Gastrocnemius medialis (tissue), 4 donors: Measurements from ENCODE around the gene FPGS. TPM values are rescaled to one million over a fixed set of nuclear protein-coding genes. Genes with fewer than 3 reads are reported as not detected.
A peak's percentile ranks its signal among the peaks of the same experiment; 100 is the strongest.

Source experiments
- ATAC-seq, 2 donors: fragments of 150-250 bp; one replicate each; pipeline ENCODE4 v1.9.1; 2016
- DNase-seq, 2 donors: peaks; one replicate each; pipeline ENCODE4 v3.0.0-alpha.2; 2019
- H3K27ac ChIP-seq, 4 donors: fragments of 200-600 bp; sonication (generic); 1 replicate in 1 of 4; 2 replicates in 3 of 4; pipeline ENCODE4 v1.5.1; 2016 to 2018; ENCODE audit warnings: mild to moderate bottlenecking in 2 of 4, moderate library complexity in 1 of 4
- H3K27me3 ChIP-seq, 3 donors: fragments of 200-600 bp; sonication (generic) in 2 of 3; 1 replicate in 1 of 3; 2 replicates in 2 of 3; pipeline versions ENCODE4 v1.5.1 to v1.6.0; 2016 to 2019; ENCODE audit warnings: mild to moderate bottlenecking in 1 of 3, moderate library complexity in 1 of 3
- H3K36me3 ChIP-seq, 2 donors: fragments of 200-600 bp; sonication (generic) in 1 of 2; one replicate each; pipeline ENCODE4 v1.5.1; 2017 to 2018
- H3K4me1 ChIP-seq, 2 donors: fragments of 200-600 bp; sonication (generic) in 1 of 2; one replicate each; pipeline ENCODE4 v1.5.1; 2016 to 2017; ENCODE audit warnings: mild to moderate bottlenecking in 2 of 2
- H3K4me3 ChIP-seq, 4 donors: fragments of 200-600 bp; sonication (generic) in 3 of 4; 1 replicate in 1 of 4; 2 replicates in 3 of 4; pipeline ENCODE4 v1.5.1; 2016 to 2019; ENCODE audit warnings: mild to moderate bottlenecking in 2 of 4
- H3K9me3 ChIP-seq, 3 donors: fragments of 200-600 bp; sonication (generic) in 2 of 3; 1 replicate in 1 of 3; 2 replicates in 2 of 3; pipeline ENCODE4 v1.5.1; 2016 to 2019
- POLR2A ChIP-seq, 2 donors: fragments of 450-650 bp; IDR thresholded peaks; one replicate each; pipeline ENCODE4 v1.6.1; 2017; ENCODE audit warnings: antibody characterized with exemption in 2 of 2, mild to moderate bottlenecking in 2 of 2, moderate library complexity in 2 of 2
- in situ Hi-C, 4 donors: fragments of 200-750 bp; cut with MboI; loops; one replicate each; pipeline versions ENCODE4 v1.15.0 to v1.8.0; 2017; ENCODE audit warnings: low sequenced_read_pairs in 4 of 4
- intact Hi-C: fragments of 100-400 bp; cut with DNase I; formaldehyde crosslinking; loops from one replicate; pipeline ENCODE4 v1.15.1; 2023; ENCODE audit warnings: low total_unique reads
- total RNA-seq, 4 donors: library from RNA; depleted of rRNA; stranded (reverse); fragments of >200 nt; gene quantifications; one replicate each; pipeline versions ENCODE4 v1.1.0 to v1.2.3, GENCODE V29; 2016
- TF ChIP-seq, protein P1 (sequence below), 5 experiments: fragments of 450-650 bp in 3 of 5; fragments of 200-600 bp in 2 of 5; sonication (generic) in 2 of 5; IDR thresholded peaks in 4 of 5; conservative IDR thresholded peaks in 1 of 5; 1 replicate in 4 of 5; 2 replicates in 1 of 5; pipeline ENCODE4 v1.5.1; 2016 to 2019; ENCODE audit warnings: antibody characterized with exemption in 5 of 5, mild to moderate bottlenecking in 3 of 5, moderate library complexity in 3 of 5

The FPGS gene
- total RNA-seq, 4 donors from 2014 or later, result 36.4 to 87.6 (median 47.7) TPM

DNA sequence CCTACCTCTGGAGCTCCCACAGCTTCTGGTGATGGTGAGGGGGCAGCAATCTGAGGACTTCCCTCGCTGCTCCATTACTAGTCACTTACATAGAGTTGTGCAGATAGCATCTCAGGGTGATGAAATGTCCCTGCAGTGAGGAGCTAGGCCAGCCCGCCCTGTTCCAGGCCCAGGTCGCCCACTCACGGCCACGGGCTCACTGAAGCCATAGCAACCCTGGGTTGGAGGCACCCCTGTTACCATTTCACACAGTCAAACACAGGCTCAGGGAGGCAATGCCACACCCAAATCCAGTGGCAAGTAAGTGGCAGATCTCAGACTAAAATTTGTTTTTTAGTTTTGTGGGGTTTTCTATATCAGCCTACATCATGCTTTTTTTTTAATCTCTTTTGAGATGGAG, 43.8 kb upstream of the FPGS start:
- H3K4me1 ChIP-seq, result peaks cover 0 to 10% of the 10 kb centered on the region in 2 donors

DNA sequence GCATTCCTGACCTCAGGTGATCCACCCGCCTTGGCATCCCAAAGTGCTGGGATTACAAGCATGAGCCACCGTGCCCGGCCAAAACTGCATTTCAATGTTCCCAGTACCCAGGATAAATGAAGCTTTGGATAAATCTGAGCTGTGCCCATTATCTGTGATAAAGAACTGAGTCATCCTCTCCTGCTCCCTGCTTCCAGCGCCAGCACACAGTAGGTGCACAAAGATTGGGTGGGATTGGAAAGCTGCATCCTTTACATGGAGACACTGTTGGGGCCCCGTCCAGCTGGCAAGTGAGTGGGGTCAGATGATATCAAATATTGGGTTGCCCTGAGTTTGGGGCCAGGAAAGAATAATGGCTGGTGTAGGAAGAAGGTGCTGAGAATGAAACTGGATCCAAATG, 41.6 kb upstream of the FPGS start:
- intact Hi-C loops, result no loop called here

More for the DNA sequence above, 43.8 kb upstream of the FPGS start:
- Histone ChIP-seq H3K36me3 (no peaks in the 10 kb centered on the region), H3K4me3 (no peak overlapping the region), H3K9me3 (no peaks in the 10 kb centered on the region), H3K27me3 (peaks cover 6 to 30% (median 21%) of the 10 kb centered on the region in 3 donors), H3K27ac (peak overlapping the region in 3 of 4 donors; percentile 9 to 44 (median 33))
- ATAC-seq (no peak), DNase-seq (no peak)
- TF ChIP-seq POLR2A (IDR thresholded peaks at IDR 0.05), result no peak
- TF ChIP-seq, protein P1, sequence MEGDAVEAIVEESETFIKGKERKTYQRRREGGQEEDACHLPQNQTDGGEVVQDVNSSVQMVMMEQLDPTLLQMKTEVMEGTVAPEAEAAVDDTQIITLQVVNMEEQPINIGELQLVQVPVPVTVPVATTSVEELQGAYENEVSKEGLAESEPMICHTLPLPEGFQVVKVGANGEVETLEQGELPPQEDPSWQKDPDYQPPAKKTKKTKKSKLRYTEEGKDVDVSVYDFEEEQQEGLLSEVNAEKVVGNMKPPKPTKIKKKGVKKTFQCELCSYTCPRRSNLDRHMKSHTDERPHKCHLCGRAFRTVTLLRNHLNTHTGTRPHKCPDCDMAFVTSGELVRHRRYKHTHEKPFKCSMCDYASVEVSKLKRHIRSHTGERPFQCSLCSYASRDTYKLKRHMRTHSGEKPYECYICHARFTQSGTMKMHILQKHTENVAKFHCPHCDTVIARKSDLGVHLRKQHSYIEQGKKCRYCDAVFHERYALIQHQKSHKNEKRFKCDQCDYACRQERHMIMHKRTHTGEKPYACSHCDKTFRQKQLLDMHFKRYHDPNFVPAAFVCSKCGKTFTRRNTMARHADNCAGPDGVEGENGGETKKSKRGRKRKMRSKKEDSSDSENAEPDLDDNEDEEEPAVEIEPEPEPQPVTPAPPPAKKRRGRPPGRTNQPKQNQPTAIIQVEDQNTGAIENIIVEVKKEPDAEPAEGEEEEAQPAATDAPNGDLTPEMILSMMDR (IDR thresholded peaks at IDR 0.05 in 4 of 5, conservative IDR thresholded peaks at IDR 0.05 in 1 of 5), result no peak
- in situ Hi-C loops, result no loop called here
- intact Hi-C loops, result no loop called here

DNA sequence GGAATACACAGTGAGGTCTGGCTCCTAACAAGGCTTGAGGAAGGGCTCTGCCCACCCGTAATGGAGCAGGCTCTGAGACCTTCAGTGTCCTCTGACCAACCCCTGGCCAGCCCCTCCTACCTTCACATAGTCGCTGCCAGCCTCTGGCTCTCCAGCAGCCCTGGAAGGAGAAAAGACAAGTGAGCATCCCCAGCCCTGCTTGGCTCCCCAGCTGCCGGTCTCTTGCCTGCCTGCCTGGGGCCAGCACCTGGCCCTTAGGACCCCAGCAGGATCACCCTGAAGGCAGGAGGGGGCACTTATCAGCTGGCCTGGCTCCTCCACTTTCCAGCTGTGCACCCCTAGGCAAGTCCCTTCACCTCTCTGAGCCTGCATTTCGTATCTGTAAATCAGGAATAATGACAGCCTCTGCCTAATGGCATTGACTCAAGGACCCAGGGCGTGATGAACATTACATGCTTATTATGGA, 41.2 kb upstream of the FPGS start:
- H3K9me3 ChIP-seq, result no peaks in the 10 kb centered on the region
- intact Hi-C loops (no loop called here), in situ Hi-C loops (no loop called here)
- no peak for TF ChIP-seq POLR2A (IDR thresholded peaks at IDR 0.05)
- TF ChIP-seq, protein P1 (IDR thresholded peaks at IDR 0.05 in 4 of 5, conservative IDR thresholded peaks at IDR 0.05 in 1 of 5), result no peak
- peak overlapping the region; percentile 16 to 38 (median 30) for H3K4me3 ChIP-seq
- DNase-seq (no peak), ATAC-seq (peak in 1 of 2 donors; percentile 19)
- peaks cover 0 to 3% of the 10 kb centered on the region in 2 donors for H3K4me1 ChIP-seq
- H3K27me3 ChIP-seq, result peaks cover 0 to 6% (median 0%) of the 10 kb centered on the region in 3 donors
- H3K27ac ChIP-seq, result peak overlapping the region; percentile 29 to 81 (median 64)
- H3K36me3 ChIP-seq, result no peaks in the 10 kb centered on the region

More for the DNA sequence above, 41.6 kb upstream of the FPGS start:
- Histone ChIP-seq H3K9me3 (no peaks in the 10 kb centered on the region), H3K36me3 (no peaks in the 10 kb centered on the region), H3K4me1 (peaks cover 0 to 3% of the 10 kb centered on the region in 2 donors), H3K4me3 (peak overlapping the region in 2 of 4 donors; percentile 37 to 38), H3K27me3 (peaks cover 0 to 9% (median 2%) of the 10 kb centered on the region in 3 donors), H3K27ac (peak overlapping the region in 3 of 4 donors; percentile 51 to 81 (median 76))
- DNase-seq, result no peak
- TF ChIP-seq, protein P1 (IDR thresholded peaks at IDR 0.05 in 4 of 5, conservative IDR thresholded peaks at IDR 0.05 in 1 of 5), result no peak
- no peak for TF ChIP-seq POLR2A (IDR thresholded peaks at IDR 0.05)
- ATAC-seq, result no peak
- in situ Hi-C loops, result no loop called here

DNA sequence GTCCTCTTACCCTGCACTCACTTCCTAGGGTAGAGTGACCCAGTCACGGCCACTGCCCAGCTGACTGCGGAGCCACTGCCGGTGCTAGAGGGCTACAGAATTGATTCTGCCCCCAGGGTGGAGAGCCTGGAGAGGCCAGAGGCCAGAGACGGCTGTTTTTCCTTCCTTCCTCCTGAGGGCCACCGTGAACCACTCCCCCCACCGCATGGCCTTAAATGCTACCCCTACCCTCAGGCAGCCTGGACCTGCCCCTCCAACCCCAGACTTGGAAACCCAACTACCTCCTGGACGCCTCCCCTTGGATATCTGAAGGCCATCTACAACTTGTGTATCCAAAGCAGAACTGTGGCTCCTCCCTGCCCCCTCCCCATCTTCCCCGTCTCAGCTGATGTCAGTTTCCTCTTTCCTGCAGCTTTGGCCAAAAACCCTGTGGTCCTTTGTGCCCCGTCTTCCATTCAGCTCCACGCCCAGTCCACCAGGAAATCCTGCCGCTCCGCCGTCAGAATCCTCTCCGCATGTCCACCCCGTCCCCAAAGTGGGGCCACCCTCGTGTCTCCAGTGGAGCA, 40.5 kb upstream of the FPGS start:
- Histone ChIP-seq H3K27me3 (peaks cover 0 to under 1% (median 0%) of the 10 kb centered on the region in 3 donors), H3K4me1 (peaks cover 3 to 5% of the 10 kb centered on the region in 2 donors), H3K9me3 (no peaks in the 10 kb centered on the region), H3K4me3 (peak overlapping the region; percentile 16 to 38 (median 30)), H3K27ac (peak overlapping the region; percentile 29 to 81 (median 64)), H3K36me3 (no peaks in the 10 kb centered on the region)
- intact Hi-C loops (no loop called here), in situ Hi-C loops (no loop called here)
- TF ChIP-seq POLR2A (IDR thresholded peaks at IDR 0.05), result no peak
- TF ChIP-seq, protein P1 (IDR thresholded peaks at IDR 0.05 in 4 of 5, conservative IDR thresholded peaks at IDR 0.05 in 1 of 5), result no peak
- ATAC-seq (peak; percentile 46 to 66), DNase-seq (peak in 1 of 2 donors; percentile 42)
